ENCODE measurements around the gene MICALL1. TPM values are rescaled to one million over a fixed set of nuclear protein-coding genes. Genes with fewer than 3 reads are reported as not detected.

Gene MICALL1
- total and polyA plus RNA-seq, 8 donors: 15.0 to 36.8 (median 24.8) TPM

- intact Hi-C loops (cut with DNase I): no loop called here
- Histone ChIP-seq H3K27me3 (no peaks in the 10 kb centered on the region), H3K4me1 (peaks cover 29 to 49% of the 10 kb centered on the region in 2 donors), H3K36me3 (peaks cover 0 to 66% of the 10 kb centered on the region in 2 donors), H3K4me3 (no peak overlapping the region), H3K9me3 (no peaks in the 10 kb centered on the region), H3K27ac (peak overlapping the region in 1 of 2 donors; percentile 37)
- TF ChIP-seq CTCF (IDR thresholded peaks at IDR 0.05): no peak
- DNase-seq (no peak), ATAC-seq (peak; percentile 8)
Measured at GRCh38 chr22:37930952-37931440, 24.9 kb downstream of the MICALL1 start.

GRCh38 chr22:37931893-37932389, 25.8 kb downstream of the MICALL1 start:
- peak overlapping the region; percentile 24 to 59 for H3K27ac ChIP-seq
- H3K4me1 ChIP-seq: peaks cover 29 to 49% of the 10 kb centered on the region in 2 donors
- H3K9me3 ChIP-seq: no peaks in the 10 kb centered on the region
- no peaks in the 10 kb centered on the region for H3K27me3 ChIP-seq
- peak in 2 of 4 donors; percentile 46 to 70 for DNase-seq
- no peak overlapping the region for H3K4me3 ChIP-seq
- TF ChIP-seq CTCF (IDR thresholded peaks at IDR 0.05): no peak
- peaks cover 0 to 66% of the 10 kb centered on the region in 2 donors for H3K36me3 ChIP-seq
- intact Hi-C loops (cut with DNase I): no loop called here
- peak; percentile 63 for ATAC-seq

GRCh38 chr22:37932401-37932800, 26.3 kb downstream of the MICALL1 start:
- intact Hi-C loops (cut with DNase I): no loop called here
- peak overlapping the region; percentile 24 to 49 for H3K27ac ChIP-seq
- H3K36me3 ChIP-seq: peaks cover 0 to 66% of the 10 kb centered on the region in 2 donors
- no peak for TF ChIP-seq CTCF (IDR thresholded peaks at IDR 0.05)
- H3K9me3 ChIP-seq: no peaks in the 10 kb centered on the region
- ATAC-seq: peak; percentile 9
- no peak overlapping the region for H3K4me3 ChIP-seq
- no peak for DNase-seq
- no peaks in the 10 kb centered on the region for H3K27me3 ChIP-seq
- H3K4me1 ChIP-seq: peaks cover 29 to 49% of the 10 kb centered on the region in 2 donors

GRCh38 chr22:37932821-37933578, 26.9 kb downstream of the MICALL1 start:
- ATAC-seq (peak; percentile 51), DNase-seq (peak in 3 of 4 donors; percentile 62 to 89 (median 88))
- intact Hi-C loops (cut with DNase I): no loop called here
- H3K27ac ChIP-seq: peak overlapping the region; percentile 40 to 73
- H3K9me3 ChIP-seq: no peaks in the 10 kb centered on the region
- no peak for TF ChIP-seq CTCF (IDR thresholded peaks at IDR 0.05)
- H3K36me3 ChIP-seq: peaks cover 0 to 66% of the 10 kb centered on the region in 2 donors
- H3K27me3 ChIP-seq: no peaks in the 10 kb centered on the region
- peaks cover 29 to 49% of the 10 kb centered on the region in 2 donors for H3K4me1 ChIP-seq
- H3K4me3 ChIP-seq: no peak overlapping the region

GRCh38 chr22:37933711-37934376, 27.7 kb downstream of the MICALL1 start:
- ATAC-seq: peak; percentile 87
- no peaks in the 10 kb centered on the region for H3K9me3 ChIP-seq
- intact Hi-C loops (cut with DNase I): no loop called here
- H3K4me3 ChIP-seq: no peak overlapping the region
- no peaks in the 10 kb centered on the region for H3K27me3 ChIP-seq
- DNase-seq: peak; percentile 76 to 98 (median 90)
- peaks cover 0 to 64% of the 10 kb centered on the region in 2 donors for H3K36me3 ChIP-seq
- peak; percentile 96 for TF ChIP-seq CTCF (IDR thresholded peaks at IDR 0.05)
- H3K4me1 ChIP-seq: peaks cover 29 to 49% of the 10 kb centered on the region in 2 donors
- H3K27ac ChIP-seq: peak overlapping the region; percentile 40 to 73
